IMR-90 (cell line): ENCODE measurements around the gene DELE1. TPM values are rescaled to one million over a fixed set of nuclear protein-coding genes. Genes with fewer than 3 reads are reported as not detected.

Experiments
- ATAC-seq: fragments of 200-7000 bp; cut with Tn5 transposase; 2 replicates; pipeline ENCODE4 v1.9.1; 2020; ENCODE audit warnings: low read depth, mild to moderate bottlenecking, moderate library complexity
- BruUV-seq: library from RNA; stranded (reverse); fragments of 400-500 nt; replicated peaks from 2 replicates; lab custom pipeline; 2021; lab: Mats Ljungman, UMichigan
- CTCF ChIA-PET: fragments of 300-600 bp; formaldehyde crosslinking; extraction: SDS; loops from one replicate; lab custom pipeline; 2021; ENCODE audit warnings: antibody characterized with exemption; lab: Yijun Ruan, JAX
- POLR2A ChIA-PET: fragments of 300-600 bp; sonication (Branson Sonifier 250); formaldehyde crosslinking; loops from one replicate; lab custom pipeline; 2022; ENCODE audit warnings: antibody characterized with exemption; ENCODE audit not compliant: unreplicated experiment; lab: Charles Lee
- DNase-seq: peaks from one replicate; pipeline ENCODE4 v3.0.0; 2013
- H2AFZ ChIP-seq: replicated peaks from 2 replicates; pipeline ENCODE3; 2013; ENCODE audit warnings: low read length, mild to moderate bottlenecking; ENCODE audit not compliant: poor library complexity
- H2AK5ac ChIP-seq: 2 replicates; pipeline ENCODE4 v1.6.1; 2013; ENCODE audit warnings: low read depth, low read length, inconsistent platforms
- H2AK9ac ChIP-seq: replicated peaks from 2 replicates; pipeline ENCODE3; 2013; ENCODE audit warnings: mild to moderate bottlenecking, low read depth, low read length, moderate library complexity; ENCODE audit not compliant: poor library complexity
- H2BK120ac ChIP-seq: 2 replicates; pipeline ENCODE4 v1.6.1; 2013; ENCODE audit warnings: low read depth, low read length, inconsistent platforms
- H2BK15ac ChIP-seq: 3 replicates; pipeline ENCODE4 v1.6.1; 2013; ENCODE audit warnings: low read depth, low read length, inconsistent platforms
- H2BK20ac ChIP-seq: 2 replicates; pipeline ENCODE4 v1.6.1; 2013; ENCODE audit warnings: low read depth, mild to moderate bottlenecking, inconsistent platforms, low read length, moderate library complexity
- H2BK5ac ChIP-seq: 2 replicates; pipeline ENCODE4 v1.6.1; 2013; ENCODE audit warnings: mild to moderate bottlenecking, low read depth, low read length, inconsistent platforms; ENCODE audit not compliant: poor library complexity, severe bottlenecking
- H3K14ac ChIP-seq: replicated peaks from 2 replicates; pipeline ENCODE4 v1.6.1; 2013; ENCODE audit warnings: low read depth, low read length, inconsistent platforms
- H3K18ac ChIP-seq: 2 replicates; pipeline ENCODE4 v1.6.1; 2013; ENCODE audit warnings: low read depth, low read length, control low read depth
- H3K23ac ChIP-seq: 2 replicates; pipeline ENCODE4 v1.6.1; 2013; ENCODE audit warnings: low read depth, low read length, inconsistent platforms
- H3K27ac ChIP-seq: 2 replicates; pipeline ENCODE4 v1.5.1; 2013; ENCODE audit warnings: mild to moderate bottlenecking, control low read depth, low read length; ENCODE audit not compliant: insufficient read depth
- H3K27me3 ChIP-seq: 2 replicates; pipeline ENCODE4 v1.6.1; 2013; ENCODE audit warnings: low read length; ENCODE audit not compliant: control insufficient read depth, insufficient read depth
- H3K36me3 ChIP-seq: 2 replicates; pipeline ENCODE4 v1.6.1; 2013; ENCODE audit warnings: low read length, mixed read lengths; ENCODE audit not compliant: control insufficient read depth, insufficient read depth
- H3K4ac ChIP-seq: 2 replicates; pipeline ENCODE4 v1.6.1; 2013; ENCODE audit warnings: low read depth, low read length, inconsistent platforms
- H3K4me1 ChIP-seq: 2 replicates; pipeline ENCODE4 v1.6.1; 2013; ENCODE audit warnings: low read length, mixed read lengths; ENCODE audit not compliant: control insufficient read depth, insufficient read depth
- H3K4me2 ChIP-seq: 2 replicates; pipeline ENCODE4 v1.6.1; 2013; ENCODE audit warnings: low read depth, mild to moderate bottlenecking, control low read depth, low read length, moderate library complexity
- H3K4me3 ChIP-seq: 2 replicates; pipeline ENCODE4 v1.5.1; 2013; ENCODE audit warnings: low read depth, mild to moderate bottlenecking, control low read depth, low read length, moderate library complexity; ENCODE audit not compliant: insufficient read depth
- H3K56ac ChIP-seq: 2 replicates; pipeline ENCODE4 v1.6.1; 2013; ENCODE audit warnings: low read length, inconsistent platforms; ENCODE audit not compliant: insufficient read depth; ENCODE audit errors: extremely low read depth
- H3K79me1 ChIP-seq, 2 experiments: 2 replicates each; pipeline ENCODE4 v1.6.1; 2013; ENCODE audit warnings: low read length in 2 of 2, inconsistent platforms in 1 of 2, low read depth in 1 of 2
- H3K9ac ChIP-seq: 2 replicates; pipeline ENCODE4 v1.6.1; 2013; ENCODE audit warnings: low read depth, low read length, control low read depth
- H3K9me1 ChIP-seq: 2 replicates; pipeline ENCODE4 v1.6.1; 2013; ENCODE audit warnings: low read length, inconsistent platforms; ENCODE audit not compliant: insufficient read depth
- H3K9me3 ChIP-seq: 2 replicates; pipeline ENCODE4 v1.6.1; 2013; ENCODE audit warnings: low read length; ENCODE audit not compliant: control insufficient read depth, insufficient read depth
- H4K20me1 ChIP-seq: 2 replicates; pipeline ENCODE4 v1.6.1; 2013; ENCODE audit warnings: low read length, inconsistent platforms; ENCODE audit not compliant: insufficient read depth
- H4K5ac ChIP-seq: 2 replicates; pipeline ENCODE4 v1.6.1; 2013; ENCODE audit warnings: mild to moderate bottlenecking, low read depth, low read length, control low read depth
- H4K8ac ChIP-seq, 2 experiments: 2 replicates each; pipeline ENCODE4 v1.6.1; 2013; ENCODE audit warnings: low read depth in 2 of 2, low read length in 2 of 2, control low read depth in 1 of 2, inconsistent platforms in 1 of 2
- H4K91ac ChIP-seq: 2 replicates; pipeline ENCODE4 v1.6.1; 2013; ENCODE audit warnings: low read depth, low read length, inconsistent platforms; ENCODE audit not compliant: insufficient read depth
- CEBPB ChIP-seq: IDR thresholded peaks from 2 replicates; pipeline ENCODE4 v1.6.1; 2012; ENCODE audit warnings: low read depth, low read length, improper control_type of control experiment
- CHD1 ChIP-seq: IDR thresholded peaks from 2 replicates; pipeline ENCODE4 v1.6.1; 2012; ENCODE audit warnings: low read depth, low read length, improper control_type of control experiment
- CTCF ChIP-seq: conservative IDR thresholded peaks from 2 replicates; pipeline ENCODE4 v1.5.1; 2012; ENCODE audit warnings: mild to moderate bottlenecking, low read depth, low read length, improper control_type of control experiment
- FOS ChIP-seq: fragments of 150-350 bp; IDR thresholded peaks from 2 replicates; pipeline ENCODE4 v1.6.1; 2016; ENCODE audit warnings: low read depth, low read length
- MAFK ChIP-seq: IDR thresholded peaks from 2 replicates; pipeline ENCODE4 v1.6.1; 2012; ENCODE audit warnings: low read depth, low read length, improper control_type of control experiment
- MAZ ChIP-seq: IDR thresholded peaks from 2 replicates; pipeline ENCODE4 v1.6.1; 2012; ENCODE audit warnings: low read depth, mild to moderate bottlenecking, low read length, improper control_type of control experiment, moderate library complexity, borderline replicate concordance
- MXI1 ChIP-seq: IDR thresholded peaks from 2 replicates; pipeline ENCODE4 v1.6.1; 2012; ENCODE audit warnings: low read depth, mild to moderate bottlenecking, low read length, moderate library complexity, borderline replicate concordance
- NFE2L2 ChIP-seq: fragments of 150-350 bp; IDR thresholded peaks from 2 replicates; pipeline ENCODE4 v1.6.1; 2016; ENCODE audit warnings: low read depth, mild to moderate bottlenecking, low read length
- RAD21 ChIP-seq: IDR thresholded peaks from 2 replicates; pipeline ENCODE4 v1.6.1; 2012; ENCODE audit warnings: low read length, improper control_type of control experiment
- RCOR1 ChIP-seq: IDR thresholded peaks from 2 replicates; pipeline ENCODE4 v1.6.1; 2012; ENCODE audit warnings: mild to moderate bottlenecking, low read length, improper control_type of control experiment; ENCODE audit not compliant: insufficient replicate concordance
- WGBS, 2 experiments: methylation state at CpG; one replicate each; pipeline versions ENCODE4 v1.1.5 to v1.1.7; 2013; ENCODE audit warnings: missing lambda C conversion rate in 2 of 2; ENCODE audit not compliant: insufficient read length in 1 of 2; ENCODE audit errors: extremely low coverage in 2 of 2; 5-methylcytosine and 5-hydroxymethylcytosine counted together
- dilution Hi-C: fragments of 300-500 bp; cut with HindIII; formaldehyde crosslinking; loops from one replicate; pipeline ENCODE4 v1.14.3; 2018; ENCODE audit warnings: low sequenced_read_pairs; ENCODE audit not compliant: unreplicated experiment
- in situ Hi-C: fragments of 300-500 bp; cut with MboI; formaldehyde crosslinking; loops from 3 replicates; pipeline ENCODE4 v1.14.3; 2019; ENCODE audit warnings: low sequenced_read_pairs, inconsistent platforms, mixed read lengths
- intact Hi-C: fragments of 100-400 bp; cut with micrococcal nuclease; formaldehyde crosslinking; loops from 2 replicates; pipeline ENCODE4 v1.10.0; 2022
- polyA plus RNA-seq, 3 experiments: library from polyadenylated mRNA; depleted of rRNA; stranded (reverse); fragments of >200 nt; gene quantifications; 2 replicates each; pipeline ENCODE4 v1.2.3, GENCODE V29; 2012; ENCODE audit warnings: low replicate concordance in 1 of 3
- total RNA-seq: library from RNA; depleted of rRNA; stranded (reverse); fragments of >200 nt; gene quantifications from 2 replicates; pipeline ENCODE4 v1.2.3, GENCODE V29; 2012
- TF ChIP-seq, protein P1 (sequence below): fragments of 150-350 bp; IDR thresholded peaks from 2 replicates; pipeline ENCODE4 v1.6.1; 2017; ENCODE audit warnings: mild to moderate bottlenecking, antibody characterized with exemption, low read length, low read depth
- TF ChIP-seq, protein P2 (sequence below): fragments of 150-350 bp; IDR thresholded peaks from 2 replicates; pipeline ENCODE4 v1.6.1; 2016; ENCODE audit warnings: low read depth, mild to moderate bottlenecking, low read length, moderate library complexity, borderline replicate concordance

DELE1 gene
- total and polyA plus RNA-seq, 2 of the 4 experiments (the other 2 are of a cell fraction) = 28.0 to 66.1 TPM

GRCh38 chr5:141960449-141961323 is 37.0 kb downstream of the DELE1 start:
- ATAC-seq (peak; percentile 98), DNase-seq (peak; percentile 75)
- Histone ChIP-seq H3K9me1 (no peaks in the 10 kb centered on the region), H3K14ac (0 out of 2 replicates have a peak overlapping the region, but pooled peaks have one; percentile 49), H3K4me3 (no peak overlapping the region), H4K5ac (peak overlapping the region; percentile 43), H3K4me1 (no peaks in the 10 kb centered on the region), H2AK5ac (no peak overlapping the region), H2AK9ac (no peak overlapping the region), H3K27me3 (peaks cover 2% of the 10 kb centered on the region; the same call in 1 of the 2 replicates), H2BK15ac (no peak overlapping the region), H2AFZ (peak overlapping the region; percentile 76), H3K56ac (no peak overlapping the region), H2BK20ac (no peak overlapping the region), H3K18ac (no peak overlapping the region), H3K9ac (peak overlapping the region; percentile 22; the same call in 1 of the 2 replicates), H3K27ac (no peak overlapping the region), H3K79me1 (no peaks in the 10 kb centered on the region), H2BK5ac (no peak overlapping the region), H3K23ac (peak overlapping the region; percentile 55; the same call in 1 of the 2 replicates), H3K4me2 (peak overlapping the region; percentile 43; the same call in 1 of the 2 replicates), H3K9me3 (no peaks in the 10 kb centered on the region), H4K91ac (no peak overlapping the region), H4K8ac (peak overlapping the region; percentile 45 to 96; a peak in 3 of 4 replicates), H2BK120ac (no peak overlapping the region; the same call in 1 of the 2 replicates), H4K20me1 (no peaks in the 10 kb centered on the region; the same call in 1 of the 2 replicates), H3K36me3 (no peaks in the 10 kb centered on the region), H3K4ac (no peak overlapping the region; the same call in 1 of the 2 replicates)
- WGBS, 2 experiments = 3% methylated on average over 6 of the region's 14 CpGs; no CpG with 5 or more reads in 1 of the 2 experiments
- intact Hi-C loops = loop anchor here (1.0 kb wide), 3 partner anchors 71 to 295 kb away; no protein-coding TSS in a partner anchor
- BruUV-seq = no TSS peak
- dilution Hi-C loops = no loop called here
- in situ Hi-C loops = no loop called here
- CTCF ChIA-PET = interaction anchor here (0.5 to 3.3 kb wide), 23 partner anchors 9 to 659 kb away, joined by 3 to 32 read pairs (median 4); partner anchors contain the start of genes DELE1 and RNF14
- POLR2A ChIA-PET = interaction anchor here (0.6 kb wide), 1 partner anchor 269 kb away, joined by 3 read pairs; no protein-coding TSS in a partner anchor
- peak; percentile 60 for TF ChIP-seq MAZ
- peak; percentile 80 for TF ChIP-seq RAD21
- no peak for TF ChIP-seq RCOR1
- no peak for TF ChIP-seq MAFK
- TF ChIP-seq NFE2L2 = no peak
- peak; percentile 90 for TF ChIP-seq CTCF
- no peak for TF ChIP-seq CEBPB
- TF ChIP-seq CHD1 = no peak
- TF ChIP-seq FOS = no peak
- TF ChIP-seq, protein P1, sequence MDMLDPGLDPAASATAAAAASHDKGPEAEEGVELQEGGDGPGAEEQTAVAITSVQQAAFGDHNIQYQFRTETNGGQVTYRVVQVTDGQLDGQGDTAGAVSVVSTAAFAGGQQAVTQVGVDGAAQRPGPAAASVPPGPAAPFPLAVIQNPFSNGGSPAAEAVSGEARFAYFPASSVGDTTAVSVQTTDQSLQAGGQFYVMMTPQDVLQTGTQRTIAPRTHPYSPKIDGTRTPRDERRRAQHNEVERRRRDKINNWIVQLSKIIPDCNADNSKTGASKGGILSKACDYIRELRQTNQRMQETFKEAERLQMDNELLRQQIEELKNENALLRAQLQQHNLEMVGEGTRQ = no peak
- TF ChIP-seq MXI1 = no peak
- TF ChIP-seq, protein P2, sequence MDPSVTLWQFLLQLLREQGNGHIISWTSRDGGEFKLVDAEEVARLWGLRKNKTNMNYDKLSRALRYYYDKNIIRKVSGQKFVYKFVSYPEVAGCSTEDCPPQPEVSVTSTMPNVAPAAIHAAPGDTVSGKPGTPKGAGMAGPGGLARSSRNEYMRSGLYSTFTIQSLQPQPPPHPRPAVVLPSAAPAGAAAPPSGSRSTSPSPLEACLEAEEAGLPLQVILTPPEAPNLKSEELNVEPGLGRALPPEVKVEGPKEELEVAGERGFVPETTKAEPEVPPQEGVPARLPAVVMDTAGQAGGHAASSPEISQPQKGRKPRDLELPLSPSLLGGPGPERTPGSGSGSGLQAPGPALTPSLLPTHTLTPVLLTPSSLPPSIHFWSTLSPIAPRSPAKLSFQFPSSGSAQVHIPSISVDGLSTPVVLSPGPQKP = no peak
